ENCODE data around the gene DYNC1I1.

DNA sequence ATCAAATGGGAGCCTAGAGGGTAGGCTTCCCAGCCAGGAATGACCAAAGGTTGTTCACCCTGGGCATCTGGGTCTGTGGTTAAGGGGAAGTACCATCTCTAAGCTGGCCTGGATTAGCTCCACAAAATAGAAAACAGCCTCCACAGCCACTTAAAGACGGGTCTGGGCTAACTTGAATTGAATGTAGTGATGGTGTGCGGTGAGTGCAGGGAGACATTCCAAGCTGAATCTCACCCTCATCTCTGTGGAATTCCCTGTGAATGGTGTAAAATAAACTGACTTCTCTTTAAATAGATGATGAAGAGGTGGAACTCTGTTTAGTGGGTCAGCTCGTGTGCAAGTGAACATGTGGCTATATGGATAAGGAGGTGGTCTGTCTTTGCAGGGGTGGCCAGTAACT is 251.0 kb downstream of the DYNC1I1 start:
- TF ChIP-seq, protein P1, sequence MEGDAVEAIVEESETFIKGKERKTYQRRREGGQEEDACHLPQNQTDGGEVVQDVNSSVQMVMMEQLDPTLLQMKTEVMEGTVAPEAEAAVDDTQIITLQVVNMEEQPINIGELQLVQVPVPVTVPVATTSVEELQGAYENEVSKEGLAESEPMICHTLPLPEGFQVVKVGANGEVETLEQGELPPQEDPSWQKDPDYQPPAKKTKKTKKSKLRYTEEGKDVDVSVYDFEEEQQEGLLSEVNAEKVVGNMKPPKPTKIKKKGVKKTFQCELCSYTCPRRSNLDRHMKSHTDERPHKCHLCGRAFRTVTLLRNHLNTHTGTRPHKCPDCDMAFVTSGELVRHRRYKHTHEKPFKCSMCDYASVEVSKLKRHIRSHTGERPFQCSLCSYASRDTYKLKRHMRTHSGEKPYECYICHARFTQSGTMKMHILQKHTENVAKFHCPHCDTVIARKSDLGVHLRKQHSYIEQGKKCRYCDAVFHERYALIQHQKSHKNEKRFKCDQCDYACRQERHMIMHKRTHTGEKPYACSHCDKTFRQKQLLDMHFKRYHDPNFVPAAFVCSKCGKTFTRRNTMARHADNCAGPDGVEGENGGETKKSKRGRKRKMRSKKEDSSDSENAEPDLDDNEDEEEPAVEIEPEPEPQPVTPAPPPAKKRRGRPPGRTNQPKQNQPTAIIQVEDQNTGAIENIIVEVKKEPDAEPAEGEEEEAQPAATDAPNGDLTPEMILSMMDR (IDR thresholded peaks at IDR 0.05; ENCODE audit: extremely low read depth in 1 of 2, insufficient read depth in 1 of 2, low read depth in 1 of 2, low read length in 2 of 2) = no peak
- no peak for TF ChIP-seq EZH2 (IDR thresholded peaks at IDR 0.05; ENCODE audit: borderline replicate concordance, low read depth, low read length, severe bottlenecking)
- no peak for TF ChIP-seq POLR2A (IDR thresholded peaks at IDR 0.05; ENCODE audit: low read depth, low read length)
